IMR-90 (cell line): Measurements from ENCODE around the gene TSR1. TPM values are rescaled to one million over a fixed set of nuclear protein-coding genes. Genes with fewer than 3 reads are reported as not detected.

Experiments
- ATAC-seq: fragments of 200-7000 bp; cut with Tn5 transposase; 2 replicates; pipeline ENCODE4 v1.9.1; 2020; ENCODE audit warnings: low read depth, mild to moderate bottlenecking, moderate library complexity
- BruUV-seq: library from RNA; stranded (reverse); fragments of 400-500 nt; replicated peaks from 2 replicates; lab custom pipeline; 2021; lab: Mats Ljungman, UMichigan
- CTCF ChIA-PET: fragments of 300-600 bp; formaldehyde crosslinking; extraction: SDS; loops from one replicate; lab custom pipeline; 2021; ENCODE audit warnings: antibody characterized with exemption; lab: Yijun Ruan, JAX
- POLR2A ChIA-PET: fragments of 300-600 bp; sonication (Branson Sonifier 250); formaldehyde crosslinking; loops from one replicate; lab custom pipeline; 2022; ENCODE audit warnings: antibody characterized with exemption; ENCODE audit not compliant: unreplicated experiment; lab: Charles Lee
- DNase-seq: peaks from one replicate; pipeline ENCODE4 v3.0.0; 2013
- H2AFZ ChIP-seq: replicated peaks from 2 replicates; pipeline ENCODE3; 2013; ENCODE audit warnings: low read length, mild to moderate bottlenecking; ENCODE audit not compliant: poor library complexity
- H2AK5ac ChIP-seq: 2 replicates; pipeline ENCODE4 v1.6.1; 2013; ENCODE audit warnings: low read depth, low read length, inconsistent platforms
- H2AK9ac ChIP-seq: replicated peaks from 2 replicates; pipeline ENCODE3; 2013; ENCODE audit warnings: mild to moderate bottlenecking, low read depth, low read length, moderate library complexity; ENCODE audit not compliant: poor library complexity
- H2BK120ac ChIP-seq: 2 replicates; pipeline ENCODE4 v1.6.1; 2013; ENCODE audit warnings: low read depth, low read length, inconsistent platforms
- H2BK15ac ChIP-seq: 3 replicates; pipeline ENCODE4 v1.6.1; 2013; ENCODE audit warnings: low read depth, low read length, inconsistent platforms
- H2BK20ac ChIP-seq: 2 replicates; pipeline ENCODE4 v1.6.1; 2013; ENCODE audit warnings: low read depth, mild to moderate bottlenecking, inconsistent platforms, low read length, moderate library complexity
- H2BK5ac ChIP-seq: 2 replicates; pipeline ENCODE4 v1.6.1; 2013; ENCODE audit warnings: mild to moderate bottlenecking, low read depth, low read length, inconsistent platforms; ENCODE audit not compliant: poor library complexity, severe bottlenecking
- H3K14ac ChIP-seq: replicated peaks from 2 replicates; pipeline ENCODE4 v1.6.1; 2013; ENCODE audit warnings: low read depth, low read length, inconsistent platforms
- H3K18ac ChIP-seq: 2 replicates; pipeline ENCODE4 v1.6.1; 2013; ENCODE audit warnings: low read depth, low read length, control low read depth
- H3K23ac ChIP-seq: 2 replicates; pipeline ENCODE4 v1.6.1; 2013; ENCODE audit warnings: low read depth, low read length, inconsistent platforms
- H3K27ac ChIP-seq: 2 replicates; pipeline ENCODE4 v1.5.1; 2013; ENCODE audit warnings: mild to moderate bottlenecking, control low read depth, low read length; ENCODE audit not compliant: insufficient read depth
- H3K27me3 ChIP-seq: 2 replicates; pipeline ENCODE4 v1.6.1; 2013; ENCODE audit warnings: low read length; ENCODE audit not compliant: control insufficient read depth, insufficient read depth
- H3K36me3 ChIP-seq: 2 replicates; pipeline ENCODE4 v1.6.1; 2013; ENCODE audit warnings: low read length, mixed read lengths; ENCODE audit not compliant: control insufficient read depth, insufficient read depth
- H3K4ac ChIP-seq: 2 replicates; pipeline ENCODE4 v1.6.1; 2013; ENCODE audit warnings: low read depth, low read length, inconsistent platforms
- H3K4me1 ChIP-seq: 2 replicates; pipeline ENCODE4 v1.6.1; 2013; ENCODE audit warnings: low read length, mixed read lengths; ENCODE audit not compliant: control insufficient read depth, insufficient read depth
- H3K4me2 ChIP-seq: 2 replicates; pipeline ENCODE4 v1.6.1; 2013; ENCODE audit warnings: low read depth, mild to moderate bottlenecking, control low read depth, low read length, moderate library complexity
- H3K4me3 ChIP-seq: 2 replicates; pipeline ENCODE4 v1.5.1; 2013; ENCODE audit warnings: low read depth, mild to moderate bottlenecking, control low read depth, low read length, moderate library complexity; ENCODE audit not compliant: insufficient read depth
- H3K56ac ChIP-seq: 2 replicates; pipeline ENCODE4 v1.6.1; 2013; ENCODE audit warnings: low read length, inconsistent platforms; ENCODE audit not compliant: insufficient read depth; ENCODE audit errors: extremely low read depth
- H3K79me1 ChIP-seq, 2 experiments: 2 replicates each; pipeline ENCODE4 v1.6.1; 2013; ENCODE audit warnings: low read length in 2 of 2, inconsistent platforms in 1 of 2, low read depth in 1 of 2
- H3K9ac ChIP-seq: 2 replicates; pipeline ENCODE4 v1.6.1; 2013; ENCODE audit warnings: low read depth, low read length, control low read depth
- H3K9me1 ChIP-seq: 2 replicates; pipeline ENCODE4 v1.6.1; 2013; ENCODE audit warnings: low read length, inconsistent platforms; ENCODE audit not compliant: insufficient read depth
- H3K9me3 ChIP-seq: 2 replicates; pipeline ENCODE4 v1.6.1; 2013; ENCODE audit warnings: low read length; ENCODE audit not compliant: control insufficient read depth, insufficient read depth
- H4K20me1 ChIP-seq: 2 replicates; pipeline ENCODE4 v1.6.1; 2013; ENCODE audit warnings: low read length, inconsistent platforms; ENCODE audit not compliant: insufficient read depth
- H4K5ac ChIP-seq: 2 replicates; pipeline ENCODE4 v1.6.1; 2013; ENCODE audit warnings: mild to moderate bottlenecking, low read depth, low read length, control low read depth
- H4K8ac ChIP-seq, 2 experiments: 2 replicates each; pipeline ENCODE4 v1.6.1; 2013; ENCODE audit warnings: low read depth in 2 of 2, low read length in 2 of 2, control low read depth in 1 of 2, inconsistent platforms in 1 of 2
- H4K91ac ChIP-seq: 2 replicates; pipeline ENCODE4 v1.6.1; 2013; ENCODE audit warnings: low read depth, low read length, inconsistent platforms; ENCODE audit not compliant: insufficient read depth
- BHLHE40 ChIP-seq: fragments of 150-350 bp; IDR thresholded peaks from 2 replicates; pipeline ENCODE4 v1.6.1; 2016; ENCODE audit warnings: mild to moderate bottlenecking, low read depth, low read length
- CHD1 ChIP-seq: IDR thresholded peaks from 2 replicates; pipeline ENCODE4 v1.6.1; 2012; ENCODE audit warnings: low read depth, low read length, improper control_type of control experiment
- FOS ChIP-seq: fragments of 150-350 bp; IDR thresholded peaks from 2 replicates; pipeline ENCODE4 v1.6.1; 2016; ENCODE audit warnings: low read depth, low read length
- MAZ ChIP-seq: IDR thresholded peaks from 2 replicates; pipeline ENCODE4 v1.6.1; 2012; ENCODE audit warnings: low read depth, mild to moderate bottlenecking, low read length, improper control_type of control experiment, moderate library complexity, borderline replicate concordance
- RAD21 ChIP-seq: IDR thresholded peaks from 2 replicates; pipeline ENCODE4 v1.6.1; 2012; ENCODE audit warnings: low read length, improper control_type of control experiment
- RCOR1 ChIP-seq: IDR thresholded peaks from 2 replicates; pipeline ENCODE4 v1.6.1; 2012; ENCODE audit warnings: mild to moderate bottlenecking, low read length, improper control_type of control experiment; ENCODE audit not compliant: insufficient replicate concordance
- RFX5 ChIP-seq: IDR thresholded peaks from 2 replicates; pipeline ENCODE4 v1.8.0; 2012; ENCODE audit warnings: low read depth, mild to moderate bottlenecking, low read length, moderate library complexity
- SMC3 ChIP-seq: fragments of 150-350 bp; IDR thresholded peaks from 2 replicates; pipeline ENCODE4 v1.6.1; 2016; ENCODE audit warnings: low read depth, mild to moderate bottlenecking, antibody characterized with exemption, low read length, moderate library complexity
- USF2 ChIP-seq: fragments of 150-350 bp; IDR thresholded peaks from 2 replicates; pipeline ENCODE4 v1.6.1; 2017; ENCODE audit warnings: mild to moderate bottlenecking, antibody characterized with exemption, low read length, low read depth
- WGBS, 2 experiments: methylation state at CpG; one replicate each; pipeline versions ENCODE4 v1.1.5 to v1.1.7; 2013; ENCODE audit warnings: missing lambda C conversion rate in 2 of 2; ENCODE audit not compliant: insufficient read length in 1 of 2; ENCODE audit errors: extremely low coverage in 2 of 2; 5-methylcytosine and 5-hydroxymethylcytosine counted together
- dilution Hi-C: fragments of 300-500 bp; cut with HindIII; formaldehyde crosslinking; loops from one replicate; pipeline ENCODE4 v1.14.3; 2018; ENCODE audit warnings: low sequenced_read_pairs; ENCODE audit not compliant: unreplicated experiment
- in situ Hi-C: fragments of 300-500 bp; cut with MboI; formaldehyde crosslinking; loops from 3 replicates; pipeline ENCODE4 v1.14.3; 2019; ENCODE audit warnings: low sequenced_read_pairs, inconsistent platforms, mixed read lengths
- intact Hi-C: fragments of 100-400 bp; cut with micrococcal nuclease; formaldehyde crosslinking; loops from 2 replicates; pipeline ENCODE4 v1.10.0; 2022
- polyA plus RNA-seq, 3 experiments: library from polyadenylated mRNA; depleted of rRNA; stranded (reverse); fragments of >200 nt; gene quantifications; 2 replicates each; pipeline ENCODE4 v1.2.3, GENCODE V29; 2012; ENCODE audit warnings: low replicate concordance in 1 of 3
- total RNA-seq: library from RNA; depleted of rRNA; stranded (reverse); fragments of >200 nt; gene quantifications from 2 replicates; pipeline ENCODE4 v1.2.3, GENCODE V29; 2012

TSR1 gene
- total and polyA plus RNA-seq, 2 of the 4 experiments (the other 2 are of a cell fraction), result 22.6 to 72.6 TPM

- H3K9me3 ChIP-seq, result no peaks in the 10 kb centered on the region
- in situ Hi-C loops (loop anchor here (10.0 kb wide), 1 partner anchor 379 kb away; no protein-coding TSS in a partner anchor), dilution Hi-C loops (no loop called here), intact Hi-C loops (loop anchor here (2.0 kb wide), 1 partner anchor 39 kb away; no protein-coding TSS in a partner anchor)
- peak; percentile 11 for DNase-seq
- H3K23ac ChIP-seq, result no peak overlapping the region
- no peak overlapping the region for H2AK5ac ChIP-seq
- H3K18ac ChIP-seq, result no peak overlapping the region
- 0% methylated on average over 1 of the region's 7 CpGs; no CpG with 5 or more reads in 1 of the 2 experiments for WGBS, 2 experiments
- H3K9me1 ChIP-seq, result no peaks in the 10 kb centered on the region
- no peak overlapping the region for H3K9ac ChIP-seq
- no peak overlapping the region for H4K5ac ChIP-seq
- H3K36me3 ChIP-seq, result peaks cover 30% of the 10 kb centered on the region
- no peak overlapping the region for H2BK120ac ChIP-seq
- no peak overlapping the region for H3K4me3 ChIP-seq
- peaks cover 15 to 21% of the 10 kb centered on the region in 2 experiments for H3K79me1 ChIP-seq
- H2BK15ac ChIP-seq, result no peak overlapping the region
- no peak overlapping the region for H4K91ac ChIP-seq
- H3K56ac ChIP-seq, result no peak overlapping the region
- no peak overlapping the region for H3K14ac ChIP-seq
- CTCF ChIA-PET, result interaction anchor here (1.0 to 1.7 kb wide), 4 partner anchors 11 to 229 kb away, joined by 3 to 4 read pairs (median 4); no protein-coding TSS in a partner anchor
- POLR2A ChIA-PET, result no interaction called here
- no peak overlapping the region for H3K27ac ChIP-seq
- peaks cover 7% of the 10 kb centered on the region for H3K4me1 ChIP-seq
- no peak overlapping the region for H2BK5ac ChIP-seq
- H3K4me2 ChIP-seq, result no peak overlapping the region
- H2AK9ac ChIP-seq, result no peak overlapping the region
- no peak overlapping the region for H2AFZ ChIP-seq
- H3K27me3 ChIP-seq, result no peaks in the 10 kb centered on the region
- H4K20me1 ChIP-seq, result no peaks in the 10 kb centered on the region; the same call in 1 of the 2 replicates
- no peak overlapping the region for H4K8ac ChIP-seq
- H3K4ac ChIP-seq, result peak overlapping the region; percentile 31; the same call in 1 of the 2 replicates
- ATAC-seq, result peak; percentile 28; the same call in 1 of the 2 replicates
- BruUV-seq, result no TSS peak
- H2BK20ac ChIP-seq, result no peak overlapping the region
- TF ChIP-seq FOS, result no peak
- no peak for TF ChIP-seq BHLHE40
- no peak for TF ChIP-seq RAD21
- TF ChIP-seq MAZ, result no peak
- no peak for TF ChIP-seq CHD1
- no peak for TF ChIP-seq SMC3
- TF ChIP-seq RFX5, result no peak
- TF ChIP-seq RCOR1, result no peak
- no peak for TF ChIP-seq USF2
Observed at GRCh38 chr17:2283302-2283701, 53.0 kb downstream of the TSR1 start.
